ENCODE results near the gene SKI. TPM values are rescaled to one million over a fixed set of nuclear protein-coding genes. Genes with fewer than 3 reads are reported as not detected.
"Not testable (repeated sequence)": the region's sequence is repeated elsewhere in the genome, so short reads cannot be mapped to it uniquely, and the experiment has no call there.

SKI gene
- total and polyA plus RNA-seq, 2 experiments from 2014 or later: 9.3 to 66.8 TPM

GRCh38 chr1:2247045-2247394 lies 18.9 kb downstream of the SKI start:
- not testable (repeated sequence) for H3K9me2 ChIP-seq (ENCODE audit: insufficient read depth); H3K36me3 ChIP-seq (ENCODE audit: insufficient read depth); H3K9me3 Mint-ChIP-seq; ATAC-seq; H3K27me3 ChIP-seq (ENCODE audit: insufficient read depth); H2AFZ ChIP-seq; DNase-seq (ENCODE audit: low spot score); H3K4me3 ChIP-seq
- H3K79me2 ChIP-seq (replicated peaks; ENCODE audit: insufficient read depth): peaks cover 94% of the 10 kb centered on the region
- H4K20me1 ChIP-seq (replicated peaks; ENCODE audit: insufficient read depth): peaks cover 28% of the 10 kb centered on the region
- H3K27me3 Mint-ChIP-seq (ENCODE audit: insufficient read depth, low read depth, poor library complexity): peaks cover 30% of the 10 kb centered on the region
- peak overlapping the region; percentile 96 for H3K27ac ChIP-seq (ENCODE audit: low read depth)
- H3K4me3 Mint-ChIP-seq: peak overlapping the region; percentile 32; the same call in 1 of the 3 replicates
- H3K4me2 ChIP-seq: peak overlapping the region; percentile 42
- peaks cover 43% of the 10 kb centered on the region for H3K4me1 ChIP-seq (ENCODE audit: insufficient read depth)
- H3K27ac Mint-ChIP-seq: peak overlapping the region; percentile 83
- H3F3A ChIP-seq (replicated peaks; ENCODE audit: low read depth): peaks cover 24% of the 10 kb centered on the region
- peaks cover 67% of the 10 kb centered on the region for H3K4me1 Mint-ChIP-seq
- peaks cover 14% of the 10 kb centered on the region for H3K36me3 Mint-ChIP-seq (ENCODE audit: low read depth)

DNA sequence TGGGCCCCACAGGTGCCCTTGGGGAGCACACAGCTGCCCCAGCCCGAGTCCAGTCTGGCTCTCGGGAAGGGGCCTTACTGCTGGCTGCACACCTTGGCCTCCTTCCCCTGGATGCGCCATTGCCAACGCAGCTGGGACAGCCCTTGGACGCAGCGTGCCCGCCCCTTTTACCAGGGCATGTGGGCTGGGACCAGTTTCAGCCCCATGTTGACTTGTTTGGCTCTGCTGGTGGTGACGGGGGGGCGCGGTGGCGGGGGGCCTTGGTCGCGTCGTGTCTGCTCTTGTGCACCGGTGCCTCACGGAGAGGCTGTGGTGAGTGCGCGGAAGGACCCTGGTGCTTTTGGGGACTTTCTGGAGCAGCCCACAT lies 19.6 kb downstream of the SKI start:
- H4K20me1 ChIP-seq (replicated peaks; ENCODE audit: insufficient read depth): peaks cover 27% of the 10 kb centered on the region
- ATAC-seq: peak; percentile 11
- Mint-ChIP-seq H3K4me3 (peak overlapping the region; percentile 36; the same call in 2 of the 3 replicates), H3K27me3 (ENCODE audit: insufficient read depth, low read depth, poor library complexity) (peaks cover 35% of the 10 kb centered on the region), H3K4me1 (peaks cover 72% of the 10 kb centered on the region), H3K36me3 (ENCODE audit: low read depth) (peaks cover 17% of the 10 kb centered on the region), H3K27ac (peak overlapping the region; percentile 83), H3K9me3 (no peaks in the 10 kb centered on the region)
- no peak overlapping the region for H2AFZ ChIP-seq
- peaks cover 94% of the 10 kb centered on the region for H3K79me2 ChIP-seq (replicated peaks; ENCODE audit: insufficient read depth)
- peak overlapping the region; percentile 42 for H3K4me2 ChIP-seq
- peak overlapping the region; percentile 35; the same call in 1 of the 2 replicates for H3K4me3 ChIP-seq
- H3K27me3 ChIP-seq (ENCODE audit: insufficient read depth): no peaks in the 10 kb centered on the region
- no peak for DNase-seq (ENCODE audit: low spot score)
- H3K27ac ChIP-seq (ENCODE audit: low read depth): peak overlapping the region; percentile 96
- no peaks in the 10 kb centered on the region for H3K9me2 ChIP-seq (ENCODE audit: insufficient read depth)
- peaks cover 24% of the 10 kb centered on the region for H3F3A ChIP-seq (replicated peaks; ENCODE audit: low read depth)
- peaks cover 43% of the 10 kb centered on the region for H3K4me1 ChIP-seq (ENCODE audit: insufficient read depth)
- no peaks in the 10 kb centered on the region for H3K36me3 ChIP-seq (ENCODE audit: insufficient read depth)
- TF ChIP-seq ZNF462 (CRISPR knock-in tag; IDR thresholded peaks at IDR 0.05) (no peak), ZNF331 (CRISPR knock-in tag; IDR thresholded peaks at IDR 0.05; ENCODE audit: low read depth) (no peak), ZNF114 (CRISPR knock-in tag; IDR thresholded peaks at IDR 0.05) (no peak), EZH2phosphoT487 (IDR thresholded peaks at IDR 0.05; ENCODE audit: unreplicated experiment) (no peak), POLR2AphosphoS5 (IDR thresholded peaks at IDR 0.05; ENCODE audit: low read depth) (no peak), EZH2 (IDR thresholded peaks at IDR 0.05; ENCODE audit: low read depth, unreplicated experiment) (no peak), CREB1 (CRISPR knock-in tag; IDR thresholded peaks at IDR 0.05; ENCODE audit: low read depth) (no peak), JUNB (IDR thresholded peaks at IDR 0.05; ENCODE audit: unreplicated experiment) (no peak), STAT1 (IDR thresholded peaks at IDR 0.05; ENCODE audit: unreplicated experiment) (no peak)
- TF ChIP-seq, protein P1, sequence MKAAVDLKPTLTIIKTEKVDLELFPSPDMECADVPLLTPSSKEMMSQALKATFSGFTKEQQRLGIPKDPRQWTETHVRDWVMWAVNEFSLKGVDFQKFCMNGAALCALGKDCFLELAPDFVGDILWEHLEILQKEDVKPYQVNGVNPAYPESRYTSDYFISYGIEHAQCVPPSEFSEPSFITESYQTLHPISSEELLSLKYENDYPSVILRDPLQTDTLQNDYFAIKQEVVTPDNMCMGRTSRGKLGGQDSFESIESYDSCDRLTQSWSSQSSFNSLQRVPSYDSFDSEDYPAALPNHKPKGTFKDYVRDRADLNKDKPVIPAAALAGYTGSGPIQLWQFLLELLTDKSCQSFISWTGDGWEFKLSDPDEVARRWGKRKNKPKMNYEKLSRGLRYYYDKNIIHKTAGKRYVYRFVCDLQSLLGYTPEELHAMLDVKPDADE (IDR thresholded peaks at IDR 0.05): no peak
- TF ChIP-seq, protein P2, sequence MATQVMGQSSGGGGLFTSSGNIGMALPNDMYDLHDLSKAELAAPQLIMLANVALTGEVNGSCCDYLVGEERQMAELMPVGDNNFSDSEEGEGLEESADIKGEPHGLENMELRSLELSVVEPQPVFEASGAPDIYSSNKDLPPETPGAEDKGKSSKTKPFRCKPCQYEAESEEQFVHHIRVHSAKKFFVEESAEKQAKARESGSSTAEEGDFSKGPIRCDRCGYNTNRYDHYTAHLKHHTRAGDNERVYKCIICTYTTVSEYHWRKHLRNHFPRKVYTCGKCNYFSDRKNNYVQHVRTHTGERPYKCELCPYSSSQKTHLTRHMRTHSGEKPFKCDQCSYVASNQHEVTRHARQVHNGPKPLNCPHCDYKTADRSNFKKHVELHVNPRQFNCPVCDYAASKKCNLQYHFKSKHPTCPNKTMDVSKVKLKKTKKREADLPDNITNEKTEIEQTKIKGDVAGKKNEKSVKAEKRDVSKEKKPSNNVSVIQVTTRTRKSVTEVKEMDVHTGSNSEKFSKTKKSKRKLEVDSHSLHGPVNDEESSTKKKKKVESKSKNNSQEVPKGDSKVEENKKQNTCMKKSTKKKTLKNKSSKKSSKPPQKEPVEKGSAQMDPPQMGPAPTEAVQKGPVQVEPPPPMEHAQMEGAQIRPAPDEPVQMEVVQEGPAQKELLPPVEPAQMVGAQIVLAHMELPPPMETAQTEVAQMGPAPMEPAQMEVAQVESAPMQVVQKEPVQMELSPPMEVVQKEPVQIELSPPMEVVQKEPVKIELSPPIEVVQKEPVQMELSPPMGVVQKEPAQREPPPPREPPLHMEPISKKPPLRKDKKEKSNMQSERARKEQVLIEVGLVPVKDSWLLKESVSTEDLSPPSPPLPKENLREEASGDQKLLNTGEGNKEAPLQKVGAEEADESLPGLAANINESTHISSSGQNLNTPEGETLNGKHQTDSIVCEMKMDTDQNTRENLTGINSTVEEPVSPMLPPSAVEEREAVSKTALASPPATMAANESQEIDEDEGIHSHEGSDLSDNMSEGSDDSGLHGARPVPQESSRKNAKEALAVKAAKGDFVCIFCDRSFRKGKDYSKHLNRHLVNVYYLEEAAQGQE (IDR thresholded peaks at IDR 0.05; ENCODE audit: unreplicated experiment): no peak

All from GM23338 (cell line).